ENCODE data around the gene RFX8. TPM values are rescaled to one million over a fixed set of nuclear protein-coding genes. Genes with fewer than 3 reads are reported as not detected.

Gene RFX8
- total RNA-seq, 4 donors from 2014 or later: 2.6 to 3.9 TPM; not detected in 2

- TF ChIP-seq CTCF (IDR thresholded peaks at IDR 0.05): no peak
- ATAC-seq (ENCODE audit: low FRiP score): no peak
- DNase-seq (ENCODE audit: low spot score): no peak
Measured at GRCh38 chr2:101431486-101431885, 43.4 kb downstream of the RFX8 start.

- no peak for TF ChIP-seq CTCF (IDR thresholded peaks at IDR 0.05)
- ATAC-seq (ENCODE audit: low FRiP score) (no peak), DNase-seq (ENCODE audit: low spot score) (no peak)
Measured at GRCh38 chr2:101430156-101430555, 44.8 kb downstream of the RFX8 start.

- no peak for DNase-seq (ENCODE audit: low spot score)
- no peak for ATAC-seq (ENCODE audit: low FRiP score)
- no peak for TF ChIP-seq CTCF (IDR thresholded peaks at IDR 0.05)
Measured at GRCh38 chr2:101429453-101429852, 45.5 kb downstream of the RFX8 start.

- ATAC-seq (ENCODE audit: low FRiP score) (no peak), DNase-seq (ENCODE audit: low spot score) (no peak)
- no peak for TF ChIP-seq CTCF (IDR thresholded peaks at IDR 0.05)
Measured at GRCh38 chr2:101428422-101429176, 46.3 kb downstream of the RFX8 start.

GRCh38 chr2:101427743-101428142 lies 47.2 kb downstream of the RFX8 start:
- DNase-seq (ENCODE audit: low spot score) (no peak), ATAC-seq (ENCODE audit: low FRiP score) (no peak)
- TF ChIP-seq CTCF (IDR thresholded peaks at IDR 0.05): no peak

GRCh38 chr2:101427240-101427639 lies 47.7 kb downstream of the RFX8 start:
- ATAC-seq (ENCODE audit: low FRiP score) (no peak), DNase-seq (ENCODE audit: low spot score) (no peak)
- TF ChIP-seq CTCF (IDR thresholded peaks at IDR 0.05): no peak

- ATAC-seq (ENCODE audit: low FRiP score) (no peak), DNase-seq (ENCODE audit: low spot score) (no peak)
- TF ChIP-seq CTCF (IDR thresholded peaks at IDR 0.05): no peak
Measured at GRCh38 chr2:101426822-101427221, 48.1 kb downstream of the RFX8 start.
